Neural progenitor cell (in vitro differentiated cells): Measurements from ENCODE around the gene SLAIN1. TPM values are rescaled to one million over a fixed set of nuclear protein-coding genes. Genes with fewer than 3 reads are reported as not detected.
"Not testable (repeated sequence)": the region's sequence is repeated elsewhere in the genome, so short reads cannot be mapped to it uniquely, and the experiment has no call there.

Source experiments
- DNase-seq: peaks from one replicate; pipeline ENCODE4 v3.0.0-alpha.2; 2016; ENCODE audit warnings: low spot score
- H2AFZ ChIP-seq: fragments of 200-600 bp; sonication (generic); replicated peaks from 2 replicates; pipeline ENCODE4 v1.6.1; 2016; ENCODE audit warnings: antibody characterized with exemption
- H3F3A ChIP-seq: fragments of 200-600 bp; sonication (generic); 2 replicates; pipeline ENCODE4 v1.6.1; 2016; ENCODE audit warnings: antibody characterized with exemption, low read depth
- H3K27ac ChIP-seq: fragments of 200-600 bp; sonication (generic); 2 replicates; pipeline ENCODE4 v1.5.1; 2016; ENCODE audit warnings: mild to moderate bottlenecking
- H3K27me3 ChIP-seq: fragments of 200-600 bp; sonication (generic); 2 replicates; pipeline ENCODE4 v1.6.1; 2016; ENCODE audit warnings: mild to moderate bottlenecking, moderate library complexity
- H3K36me3 ChIP-seq: fragments of 200-600 bp; sonication (generic); 2 replicates; pipeline ENCODE4 v1.5.1; 2016
- H3K4me1 ChIP-seq: fragments of 200-600 bp; sonication (generic); 2 replicates; pipeline ENCODE4 v1.6.1; 2016; ENCODE audit warnings: mixed run types
- H3K4me2 ChIP-seq: fragments of 200-600 bp; sonication (generic); 2 replicates; pipeline ENCODE4 v1.6.1; 2016
- H3K4me3 ChIP-seq: fragments of 200-600 bp; sonication (generic); 2 replicates; pipeline ENCODE4 v1.5.1; 2016
- H3K79me2 ChIP-seq: fragments of 200-600 bp; sonication (generic); 2 replicates; pipeline ENCODE4 v1.6.1; 2016; ENCODE audit warnings: low read depth
- H3K9ac ChIP-seq: fragments of 200-600 bp; sonication (generic); 2 replicates; pipeline ENCODE4 v1.6.1; 2016
- H3K9me3 ChIP-seq: fragments of 200-600 bp; sonication (generic); 2 replicates; pipeline ENCODE4 v1.5.1; 2016; ENCODE audit warnings: low read depth
- H4K20me1 ChIP-seq: fragments of 200-600 bp; sonication (generic); 2 replicates; pipeline ENCODE4 v1.6.1; 2016; ENCODE audit warnings: low read depth
- H3K27ac Mint-ChIP-seq: 3 replicates; pipeline ENCODE4 v1.8.0; 2021; ENCODE audit warnings: mixed read lengths
- H3K27me3 Mint-ChIP-seq: 2 replicates; pipeline ENCODE4 v1.8.0; 2022; ENCODE audit warnings: low read depth, mild to moderate bottlenecking, inconsistent platforms, moderate library complexity, mixed read lengths; ENCODE audit not compliant: insufficient read depth
- H3K36me3 Mint-ChIP-seq: 3 replicates; pipeline ENCODE4 v1.8.0; 2021; ENCODE audit warnings: mixed read lengths
- H3K4me1 Mint-ChIP-seq: 3 replicates; pipeline ENCODE4 v1.8.0; 2021; ENCODE audit warnings: mixed read lengths
- H3K4me3 Mint-ChIP-seq: 3 replicates; pipeline ENCODE4 v1.8.0; 2021; ENCODE audit warnings: mild to moderate bottlenecking, moderate library complexity, mixed read lengths
- H3K9me3 Mint-ChIP-seq: 3 replicates; pipeline ENCODE4 v1.8.0; 2020; ENCODE audit warnings: mixed read lengths
- EZH2 ChIP-seq: fragments of 200-600 bp; sonication (generic); IDR thresholded peaks from 2 replicates; pipeline ENCODE4 v1.6.1; 2017; ENCODE audit warnings: antibody characterized with exemption, mild to moderate bottlenecking, moderate library complexity
- EZH2phosphoT487 ChIP-seq: fragments of 200-600 bp; sonication (generic); IDR thresholded peaks from 2 replicates; pipeline ENCODE4 v1.6.1; 2017; ENCODE audit warnings: antibody characterized with exemption
- total RNA-seq: library from RNA; depleted of rRNA; stranded (reverse); fragments of >200 nt; gene quantifications from 2 replicates; pipeline ENCODE4 v1.2.3, GENCODE V29; 2015; ENCODE audit warnings: low replicate concordance
- TF ChIP-seq, protein P1 (sequence below): fragments of 200-600 bp; sonication (generic); IDR thresholded peaks from 2 replicates; pipeline ENCODE4 v1.5.1; 2017; ENCODE audit warnings: antibody characterized with exemption, mild to moderate bottlenecking

Gene SLAIN1
- total RNA-seq, 1 donor from 2014 or later: 87.2 TPM

DNA sequence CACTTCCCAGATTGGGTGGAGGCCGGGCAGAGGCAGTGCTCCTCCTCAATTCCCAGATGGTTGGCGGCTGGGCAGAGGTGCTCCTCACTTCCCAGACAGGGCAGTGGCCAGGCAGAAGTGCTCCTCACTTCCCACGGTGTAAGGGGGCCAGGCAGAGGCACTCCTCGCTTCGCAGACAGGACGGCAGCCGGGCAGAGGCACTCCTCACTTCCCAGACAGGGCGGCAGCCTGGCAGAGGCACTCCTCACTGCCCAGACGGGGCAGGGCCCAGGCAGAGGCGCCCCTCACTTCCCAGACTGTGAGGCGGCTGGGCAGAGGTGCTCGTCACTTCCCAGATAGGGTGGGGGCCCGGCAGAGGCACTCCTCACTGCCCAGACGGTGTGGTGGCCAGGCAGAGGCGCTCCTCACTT lies 36.6 kb upstream of the SLAIN1 start:
- H3K27ac ChIP-seq: no peak overlapping the region
- DNase-seq: no peak
- Mint-ChIP-seq H3K36me3 (no peaks in the 10 kb centered on the region), H3K27me3 (peaks cover 5% of the 10 kb centered on the region), H3K27ac (no peak overlapping the region), H3K4me1 (no peaks in the 10 kb centered on the region), H3K4me3 (no peak overlapping the region), H3K9me3 (peaks cover 6% of the 10 kb centered on the region)
- H3K27me3 ChIP-seq: no peaks in the 10 kb centered on the region
- H3K9ac ChIP-seq: no peak overlapping the region
- no peak overlapping the region for H3K4me3 ChIP-seq
- no peaks in the 10 kb centered on the region for H3K36me3 ChIP-seq
- TF ChIP-seq, protein P1, sequence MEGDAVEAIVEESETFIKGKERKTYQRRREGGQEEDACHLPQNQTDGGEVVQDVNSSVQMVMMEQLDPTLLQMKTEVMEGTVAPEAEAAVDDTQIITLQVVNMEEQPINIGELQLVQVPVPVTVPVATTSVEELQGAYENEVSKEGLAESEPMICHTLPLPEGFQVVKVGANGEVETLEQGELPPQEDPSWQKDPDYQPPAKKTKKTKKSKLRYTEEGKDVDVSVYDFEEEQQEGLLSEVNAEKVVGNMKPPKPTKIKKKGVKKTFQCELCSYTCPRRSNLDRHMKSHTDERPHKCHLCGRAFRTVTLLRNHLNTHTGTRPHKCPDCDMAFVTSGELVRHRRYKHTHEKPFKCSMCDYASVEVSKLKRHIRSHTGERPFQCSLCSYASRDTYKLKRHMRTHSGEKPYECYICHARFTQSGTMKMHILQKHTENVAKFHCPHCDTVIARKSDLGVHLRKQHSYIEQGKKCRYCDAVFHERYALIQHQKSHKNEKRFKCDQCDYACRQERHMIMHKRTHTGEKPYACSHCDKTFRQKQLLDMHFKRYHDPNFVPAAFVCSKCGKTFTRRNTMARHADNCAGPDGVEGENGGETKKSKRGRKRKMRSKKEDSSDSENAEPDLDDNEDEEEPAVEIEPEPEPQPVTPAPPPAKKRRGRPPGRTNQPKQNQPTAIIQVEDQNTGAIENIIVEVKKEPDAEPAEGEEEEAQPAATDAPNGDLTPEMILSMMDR: no peak
- TF ChIP-seq EZH2 (no peak), EZH2phosphoT487 (no peak)
- H3K4me2 ChIP-seq: no peak overlapping the region
- no peaks in the 10 kb centered on the region for H4K20me1 ChIP-seq
- no peak overlapping the region for H2AFZ ChIP-seq
- H3K9me3 ChIP-seq: no peaks in the 10 kb centered on the region
- H3F3A ChIP-seq: no peaks in the 10 kb centered on the region
- no peaks in the 10 kb centered on the region for H3K79me2 ChIP-seq
- H3K4me1 ChIP-seq: no peaks in the 10 kb centered on the region

DNA sequence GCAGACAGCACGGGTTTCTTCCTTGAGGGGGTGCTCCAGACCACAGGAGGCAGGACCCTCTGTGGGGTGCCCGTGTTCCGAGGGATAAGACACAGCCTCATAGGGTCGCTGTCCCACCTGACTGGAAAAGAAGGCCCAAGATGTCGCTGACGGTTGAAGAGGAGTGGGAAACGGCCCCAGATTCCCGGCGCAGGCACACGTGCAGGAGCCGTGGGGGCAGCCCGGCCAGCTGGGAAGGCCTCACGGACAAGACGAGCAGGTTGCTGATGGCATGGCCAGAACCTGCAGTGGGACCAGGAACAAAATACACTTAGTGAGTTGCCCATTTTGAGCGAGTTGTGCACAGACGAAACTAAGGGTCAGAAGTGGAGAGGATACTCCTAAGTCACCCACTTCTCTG lies 35.2 kb upstream of the SLAIN1 start:
- H3K9me3 ChIP-seq, H3K4me1 ChIP-seq, H3K27ac Mint-ChIP-seq, DNase-seq, H3K4me2 ChIP-seq, H3K4me1 Mint-ChIP-seq, H3K27me3 Mint-ChIP-seq, H3K9ac ChIP-seq, H2AFZ ChIP-seq, H4K20me1 ChIP-seq, H3K36me3 ChIP-seq, H3K4me3 Mint-ChIP-seq, H3K36me3 Mint-ChIP-seq, H3K9me3 Mint-ChIP-seq, H3K4me3 ChIP-seq, H3K27me3 ChIP-seq, H3K27ac ChIP-seq, H3F3A ChIP-seq, H3K79me2 ChIP-seq: not testable (repeated sequence)

GRCh38 chr13:77662831-77663230 lies 34.7 kb upstream of the SLAIN1 start:
- not testable (repeated sequence) for H2AFZ ChIP-seq, H3K9me3 Mint-ChIP-seq, DNase-seq, H3K4me3 Mint-ChIP-seq, H3K4me2 ChIP-seq, H3K9ac ChIP-seq, H3K27me3 Mint-ChIP-seq, H3K4me3 ChIP-seq, H3F3A ChIP-seq, H4K20me1 ChIP-seq, H3K36me3 Mint-ChIP-seq, H3K27ac Mint-ChIP-seq, H3K4me1 ChIP-seq, H3K27me3 ChIP-seq, H3K79me2 ChIP-seq, H3K36me3 ChIP-seq, H3K27ac ChIP-seq, H3K9me3 ChIP-seq, H3K4me1 Mint-ChIP-seq

DNA sequence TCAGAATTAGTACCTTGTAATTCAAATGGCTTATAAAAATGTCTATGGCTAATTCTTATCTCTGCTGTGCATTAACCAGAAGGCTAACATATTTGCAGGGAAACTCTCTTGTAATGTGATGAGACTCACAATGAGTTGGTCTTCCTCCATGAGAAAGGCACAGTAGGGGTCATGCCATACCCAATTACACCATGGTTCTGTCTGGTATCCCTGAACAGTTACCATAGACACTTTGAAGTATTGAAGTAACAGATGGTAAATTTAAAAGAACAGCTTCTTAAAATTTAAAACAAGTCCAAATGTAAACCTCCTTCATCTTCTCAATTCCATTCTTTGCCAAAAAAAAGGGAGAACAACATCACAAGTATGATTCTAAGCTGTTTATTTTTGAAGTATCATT lies 22.6 kb upstream of the SLAIN1 start:
- peak overlapping the region; percentile 91 for H3K27ac Mint-ChIP-seq
- Histone ChIP-seq H2AFZ (no peak overlapping the region), H3K4me1 (peaks cover 6% of the 10 kb centered on the region), H3K27me3 (no peaks in the 10 kb centered on the region), H3K9ac (no peak overlapping the region), H3K27ac (no peak overlapping the region), H3K79me2 (no peaks in the 10 kb centered on the region), H4K20me1 (no peaks in the 10 kb centered on the region), H3F3A (no peaks in the 10 kb centered on the region), H3K4me3 (no peak overlapping the region), H3K36me3 (no peaks in the 10 kb centered on the region), H3K9me3 (peaks cover 2% of the 10 kb centered on the region), H3K4me2 (no peak overlapping the region)
- peak; percentile 23 for DNase-seq
- H3K27me3 Mint-ChIP-seq: peaks cover 3% of the 10 kb centered on the region
- no peak overlapping the region for H3K4me3 Mint-ChIP-seq
- peaks cover 17% of the 10 kb centered on the region for H3K9me3 Mint-ChIP-seq
- H3K4me1 Mint-ChIP-seq: peaks cover 8% of the 10 kb centered on the region
- TF ChIP-seq, protein P1: no peak
- TF ChIP-seq EZH2phosphoT487: no peak
- TF ChIP-seq EZH2: no peak
- H3K36me3 Mint-ChIP-seq: no peaks in the 10 kb centered on the region
